GM23338 (cell line): ENCODE measurements around the gene RHBDD1. TPM values are rescaled to one million over a fixed set of nuclear protein-coding genes. Genes with fewer than 3 reads are reported as not detected.

Source experiments
- ATAC-seq: fragments of 200-7000 bp; cut with Tn5 transposase; 3 replicates; pipeline ENCODE4 v1.9.1; 2020
- DNase-seq: peaks from one replicate; pipeline ENCODE4 v3.0.0-alpha.2; 2015; ENCODE audit warnings: low spot score
- H2AFZ ChIP-seq: fragments of 200-600 bp; sonication (generic); 2 replicates; pipeline ENCODE4 v1.8.0; 2016; ENCODE audit warnings: antibody characterized with exemption, mild to moderate bottlenecking, moderate library complexity
- H3F3A ChIP-seq: fragments of 200-600 bp; sonication (generic); replicated peaks from 2 replicates; pipeline ENCODE4 v1.8.0; 2017; ENCODE audit warnings: antibody characterized with exemption, mixed run types, low read depth
- H3K27ac ChIP-seq: fragments of 200-600 bp; sonication (generic); 2 replicates; pipeline ENCODE4 v1.6.1; 2016; ENCODE audit warnings: low read depth
- H3K27me3 ChIP-seq: fragments of 200-600 bp; sonication (generic); 2 replicates; pipeline ENCODE4 v1.8.0; 2016; ENCODE audit warnings: mild to moderate bottlenecking, mixed run types, moderate library complexity; ENCODE audit not compliant: insufficient read depth
- H3K36me3 ChIP-seq: fragments of 200-600 bp; sonication (generic); 2 replicates; pipeline ENCODE4 v1.8.0; 2016; ENCODE audit warnings: mild to moderate bottlenecking; ENCODE audit not compliant: insufficient read depth
- H3K4me1 ChIP-seq: fragments of 200-600 bp; sonication (generic); 2 replicates; pipeline ENCODE4 v1.8.0; 2016; ENCODE audit warnings: mild to moderate bottlenecking, moderate library complexity; ENCODE audit not compliant: insufficient read depth
- H3K4me2 ChIP-seq: fragments of 200-600 bp; sonication (generic); 2 replicates; pipeline ENCODE4 v1.7.1; 2017; ENCODE audit warnings: mixed run types
- H3K4me3 ChIP-seq: fragments of 200-600 bp; sonication (generic); 2 replicates; pipeline ENCODE4 v1.6.1; 2016; ENCODE audit warnings: mixed run types
- H3K79me2 ChIP-seq: fragments of 200-600 bp; sonication (generic); replicated peaks from 2 replicates; pipeline ENCODE4 v1.8.0; 2017; ENCODE audit warnings: mild to moderate bottlenecking; ENCODE audit not compliant: insufficient read depth
- H3K9me2 ChIP-seq: fragments of 200-600 bp; sonication (generic); 2 replicates; pipeline ENCODE4 v1.8.0; 2017; ENCODE audit not compliant: insufficient read depth
- H4K20me1 ChIP-seq: fragments of 200-600 bp; sonication (generic); replicated peaks from 2 replicates; pipeline ENCODE4 v1.8.0; 2017; ENCODE audit warnings: mild to moderate bottlenecking; ENCODE audit not compliant: insufficient read depth
- H3K27ac Mint-ChIP-seq: 2 replicates; pipeline ENCODE4 v1.8.0; 2020; ENCODE audit warnings: inconsistent platforms, mild to moderate bottlenecking, moderate library complexity, mixed read lengths
- H3K27me3 Mint-ChIP-seq: 3 replicates; pipeline ENCODE4 v1.8.0; 2022; ENCODE audit warnings: low read depth, mild to moderate bottlenecking, moderate library complexity, mixed read lengths, inconsistent platforms; ENCODE audit not compliant: insufficient read depth, poor library complexity
- H3K36me3 Mint-ChIP-seq: 3 replicates; pipeline ENCODE4 v1.8.0; 2021; ENCODE audit warnings: low read depth, mild to moderate bottlenecking, inconsistent platforms, moderate library complexity, mixed read lengths
- H3K4me1 Mint-ChIP-seq: 3 replicates; pipeline ENCODE4 v1.8.0; 2020; ENCODE audit warnings: mild to moderate bottlenecking, inconsistent platforms, mixed read lengths
- H3K4me3 Mint-ChIP-seq: 3 replicates; pipeline ENCODE4 v1.8.0; 2021; ENCODE audit warnings: moderate library complexity, mild to moderate bottlenecking, inconsistent platforms, mixed read lengths
- H3K9me3 Mint-ChIP-seq: 3 replicates; pipeline ENCODE4 v1.8.0; 2020; ENCODE audit warnings: moderate library complexity, mild to moderate bottlenecking, inconsistent platforms, mixed read lengths
- CTCF ChIP-seq, 2 experiments: fragments of 200-600 bp in 1 of 2; sonication (generic) in 1 of 2; conservative IDR thresholded peaks; 2 replicates each; pipeline versions ENCODE4 v1.5.1 to v1.6.1; 2016 to 2017; ENCODE audit warnings: antibody characterized with exemption in 2 of 2, low read depth in 2 of 2, mild to moderate bottlenecking in 2 of 2, moderate library complexity in 1 of 2
- ETS1 ChIP-seq: IDR thresholded peaks from 2 replicates; pipeline ENCODE4 v1.6.1; 2016; ENCODE audit warnings: antibody characterized with exemption
- EZH2 ChIP-seq: fragments of 200-600 bp; sonication (generic); IDR thresholded peaks from one replicate; pipeline ENCODE4 v1.8.0; 2017; ENCODE audit warnings: antibody characterized with exemption, mild to moderate bottlenecking, low read depth; ENCODE audit not compliant: unreplicated experiment
- EZH2phosphoT487 ChIP-seq: fragments of 200-600 bp; sonication (generic); IDR thresholded peaks from one replicate; pipeline ENCODE4 v1.8.1; 2018; ENCODE audit warnings: antibody characterized with exemption; ENCODE audit not compliant: unreplicated experiment
- JUNB ChIP-seq: IDR thresholded peaks from one replicate; pipeline ENCODE4 v1.6.1; 2016; ENCODE audit warnings: antibody characterized with exemption; ENCODE audit not compliant: unreplicated experiment
- NANOG ChIP-seq: IDR thresholded peaks from 2 replicates; pipeline ENCODE4 v1.6.1; 2016; ENCODE audit warnings: antibody characterized with exemption, borderline replicate concordance
- REST ChIP-seq: IDR thresholded peaks from one replicate; pipeline ENCODE4 v1.6.1; 2018; ENCODE audit warnings: antibody characterized with exemption; ENCODE audit not compliant: unreplicated experiment
- ZNF114 ChIP-seq: fragments of 250-450 bp; sonication (Bioruptor Pico); IDR thresholded peaks from 2 replicates; pipeline ENCODE4 v1.5.0; 2020; ENCODE audit warnings: mild to moderate bottlenecking, moderate library complexity
- ZNF462 ChIP-seq: fragments of 250-450 bp; sonication (Bioruptor Pico); IDR thresholded peaks from 2 replicates; pipeline ENCODE4 v1.5.0; 2020; ENCODE audit warnings: mild to moderate bottlenecking, moderate library complexity
- polyA plus RNA-seq: library from polyadenylated mRNA; unstranded; fragments of >200 nt; fragmentation: Nextera tagmentation; extraction: Ambion mirVana; gene quantifications from 2 replicates; pipeline ENCODE4 v1.2.1, GENCODE V29; 2016
- total RNA-seq: library from RNA; depleted of rRNA; stranded (reverse); fragments of >200 nt; shearing (Covaris generic); gene quantifications from 2 replicates; pipeline ENCODE4 v1.2.3, GENCODE V29; 2014

RHBDD1 gene
- total and polyA plus RNA-seq, 2 experiments from 2014 or later = 7.3 to 13.0 TPM

GRCh38 chr2:226932443-226932842, 96.6 kb downstream of the RHBDD1 start:
- no peaks in the 10 kb centered on the region for H3K9me2 ChIP-seq
- peak; percentile 9 for DNase-seq

More at GRCh38 chr2:226932443-226932842, 96.6 kb downstream of the RHBDD1 start:
- H3K4me1 ChIP-seq = peaks cover 5% of the 10 kb centered on the region
- H3K79me2 ChIP-seq = no peaks in the 10 kb centered on the region
- peak; percentile 26; the same call in 1 of the 3 replicates for ATAC-seq
- no peaks in the 10 kb centered on the region for H3K36me3 ChIP-seq
- H2AFZ ChIP-seq = no peak overlapping the region
- no peaks in the 10 kb centered on the region for H3F3A ChIP-seq
- H3K27me3 Mint-ChIP-seq = no peaks in the 10 kb centered on the region
- no peak overlapping the region for H3K27ac ChIP-seq
- no peak overlapping the region for H3K4me3 ChIP-seq
- H3K9me3 Mint-ChIP-seq = no peaks in the 10 kb centered on the region
- no peak for TF ChIP-seq EZH2
- TF ChIP-seq ETS1 = no peak
- TF ChIP-seq ZNF462 (CRISPR knock-in tag) = no peak
- no peak for TF ChIP-seq ZNF114 (CRISPR knock-in tag)
- no peak for TF ChIP-seq NANOG
- no peak for TF ChIP-seq EZH2phosphoT487
- 0 out of 4 replicates have a peak, but pooled peaks of 1 of the 2 experiments have one; percentile 4 for TF ChIP-seq CTCF (conservative IDR thresholded peaks at IDR 0.05; ENCODE audit: low read depth in 2 of 2)
- TF ChIP-seq JUNB = no peak
- no peak for TF ChIP-seq REST
- no peaks in the 10 kb centered on the region for H3K27me3 ChIP-seq
- H3K36me3 Mint-ChIP-seq = no peaks in the 10 kb centered on the region
- H4K20me1 ChIP-seq = no peaks in the 10 kb centered on the region
- H3K4me1 Mint-ChIP-seq = peaks cover 14% of the 10 kb centered on the region; the same call in 2 of the 3 replicates
- H3K27ac Mint-ChIP-seq = no peak overlapping the region
- no peak overlapping the region for H3K4me3 Mint-ChIP-seq
- H3K4me2 ChIP-seq = no peak overlapping the region
